Mesendoderm (in vitro differentiated cells): ENCODE results near the gene SLC2A10.

Experiments used
- DNase-seq: peaks from one replicate; pipeline ENCODE4 v3.0.0; 2013
- H2AK5ac ChIP-seq: 2 replicates; pipeline ENCODE4 v1.6.1; 2013; ENCODE audit warnings: low read length, inconsistent platforms
- H2BK120ac ChIP-seq: 2 replicates; pipeline ENCODE4 v1.6.1; 2013; ENCODE audit warnings: low read depth, mild to moderate bottlenecking, low read length, moderate library complexity, mixed read lengths
- H2BK15ac ChIP-seq: replicated peaks from 2 replicates; pipeline ENCODE4 v1.6.1; 2013; ENCODE audit warnings: low read depth, mild to moderate bottlenecking, moderate library complexity
- H2BK5ac ChIP-seq: 2 replicates; pipeline ENCODE4 v1.6.1; 2013; ENCODE audit warnings: low read length, inconsistent platforms
- H3K18ac ChIP-seq: 2 replicates; pipeline ENCODE4 v1.6.1; 2013; ENCODE audit warnings: mild to moderate bottlenecking, low read length, mixed read lengths
- H3K23ac ChIP-seq: one replicate; pipeline ENCODE4 v1.6.1; 2013; ENCODE audit warnings: low read length
- H3K27ac ChIP-seq: 2 replicates; pipeline ENCODE4 v1.5.1; 2013; ENCODE audit warnings: low read depth, mild to moderate bottlenecking, inconsistent platforms, low read length, moderate library complexity
- H3K27me3 ChIP-seq: 2 replicates; pipeline ENCODE4 v1.6.1; 2013; ENCODE audit warnings: low read length, control low read depth, mild to moderate bottlenecking, inconsistent platforms; ENCODE audit not compliant: insufficient read depth, poor library complexity
- H3K36me3 ChIP-seq: 2 replicates; pipeline ENCODE4 v1.6.1; 2013; ENCODE audit warnings: low read length, inconsistent platforms; ENCODE audit not compliant: control insufficient read depth, insufficient read depth
- H3K4ac ChIP-seq: one replicate; pipeline ENCODE4 v1.6.1; 2013; ENCODE audit warnings: low read depth, mild to moderate bottlenecking, low read length, moderate library complexity
- H3K4me1 ChIP-seq: 2 replicates; pipeline ENCODE4 v1.6.1; 2013; ENCODE audit warnings: low read depth, low read length, inconsistent platforms; ENCODE audit not compliant: control insufficient read depth
- H3K4me2 ChIP-seq: 2 replicates; pipeline ENCODE4 v1.6.1; 2013; ENCODE audit warnings: low read length
- H3K4me3 ChIP-seq: 2 replicates; pipeline ENCODE4 v1.5.1; 2013; ENCODE audit warnings: mild to moderate bottlenecking, low read length
- H3K56ac ChIP-seq: one replicate; pipeline ENCODE4 v1.6.1; 2013; ENCODE audit warnings: low read length
- H3K79me1 ChIP-seq: 2 replicates; pipeline ENCODE4 v1.6.1; 2013; ENCODE audit warnings: low read length, inconsistent platforms
- H3K79me2 ChIP-seq: 2 replicates; pipeline ENCODE4 v1.6.1; 2013; ENCODE audit warnings: mild to moderate bottlenecking, low read length; ENCODE audit not compliant: control insufficient read depth, insufficient read depth
- H3K9ac ChIP-seq: 2 replicates; pipeline ENCODE4 v1.6.1; 2013; ENCODE audit warnings: low read length, inconsistent platforms
- H4K5ac ChIP-seq: one replicate; pipeline ENCODE4 v1.6.1; 2013; ENCODE audit warnings: low read length
- H4K8ac ChIP-seq: one replicate; pipeline ENCODE4 v1.6.1; 2013; ENCODE audit warnings: low read depth, mild to moderate bottlenecking, control low read depth, low read length, moderate library complexity
- WGBS: extraction: QIAGEN DNeasy Blood & Tissue Kit; methylation state at CpG from one replicate; pipeline ENCODE4 v1.1.7; 2013; ENCODE audit warnings: low lambda C conversion rate, missing lambda C conversion rate; ENCODE audit not compliant: insufficient coverage; ENCODE audit errors: extremely low coverage; 5-methylcytosine and 5-hydroxymethylcytosine counted together

The SLC2A10 gene

DNA sequence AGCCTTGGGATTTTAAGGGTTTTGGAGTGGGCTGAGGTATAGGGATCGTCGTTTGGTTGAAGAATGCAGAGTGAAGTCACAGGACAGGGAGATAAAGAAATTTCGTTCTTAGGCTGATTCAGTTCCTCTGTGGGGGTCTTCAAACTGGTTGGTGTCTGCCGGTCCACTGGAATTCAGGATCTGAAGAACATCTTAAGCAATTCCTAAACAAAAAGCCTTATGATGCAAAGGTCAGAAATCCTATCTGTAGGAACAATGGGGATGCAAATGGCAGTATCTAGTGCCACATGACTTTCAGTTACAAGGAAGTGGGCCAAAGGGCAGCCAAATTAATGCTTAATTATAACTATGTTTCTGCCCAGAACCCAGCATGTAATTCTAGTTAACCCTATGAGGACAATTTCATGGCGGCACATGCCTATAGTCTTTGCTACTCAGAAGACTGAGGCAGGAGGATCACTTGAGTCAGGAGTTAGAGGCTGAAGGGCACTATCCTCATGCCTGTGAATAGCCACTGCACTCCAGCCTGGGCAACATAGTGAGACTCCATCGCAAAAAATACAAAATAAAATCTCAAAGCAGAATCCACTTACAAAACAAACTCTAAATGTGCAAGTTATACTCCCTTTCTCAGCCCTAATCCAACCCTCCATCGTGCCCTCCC lies 4.6 kb upstream of the SLC2A10 start:
- Histone ChIP-seq H3K36me3 (no peaks in the 10 kb centered on the region), H3K4me3 (no peak overlapping the region), H3K23ac (no peak overlapping the region), H3K9ac (no peak overlapping the region), H4K8ac (no peak overlapping the region), H3K18ac (no peak overlapping the region), H3K27me3 (no peaks in the 10 kb centered on the region), H3K4ac (no peak overlapping the region), H2BK5ac (no peak overlapping the region), H3K27ac (no peak overlapping the region), H2BK15ac (no peak overlapping the region), H3K4me2 (no peak overlapping the region), H4K5ac (no peak overlapping the region), H2BK120ac (no peak overlapping the region), H3K56ac (no peak overlapping the region), H3K79me2 (no peaks in the 10 kb centered on the region), H3K79me1 (no peaks in the 10 kb centered on the region), H2AK5ac (no peak overlapping the region), H3K4me1 (no peaks in the 10 kb centered on the region)
- DNase-seq, result peak; percentile 51
- WGBS, result no CpG with 5 or more reads among the region's 7 CpGs

DNA sequence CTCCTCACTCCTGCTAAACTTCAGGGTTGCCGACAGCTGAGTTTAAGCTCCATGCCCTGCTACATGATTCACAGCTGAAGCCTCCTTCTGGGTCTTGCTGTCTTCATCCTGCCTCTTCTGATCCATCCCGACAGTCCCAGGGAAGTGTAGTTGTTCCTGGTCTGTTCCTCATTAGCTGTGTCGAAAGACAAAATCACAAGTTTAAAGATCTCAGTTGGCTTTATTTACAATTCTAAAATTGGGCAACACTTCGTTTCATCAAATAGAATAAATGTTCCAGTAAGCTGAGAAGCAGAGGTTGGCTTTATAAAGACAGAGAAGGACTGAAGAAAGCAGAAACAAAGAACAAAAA lies 4.1 kb upstream of the SLC2A10 start:
- Histone ChIP-seq H3K4me2 (no peak overlapping the region), H3K36me3 (no peaks in the 10 kb centered on the region), H3K27ac (no peak overlapping the region), H4K8ac (no peak overlapping the region), H3K4me3 (no peak overlapping the region), H3K18ac (no peak overlapping the region), H3K79me2 (no peaks in the 10 kb centered on the region), H3K56ac (no peak overlapping the region), H3K27me3 (no peaks in the 10 kb centered on the region), H3K4ac (no peak overlapping the region), H2AK5ac (no peak overlapping the region), H2BK15ac (no peak overlapping the region), H3K9ac (no peak overlapping the region), H2BK120ac (no peak overlapping the region), H3K4me1 (no peaks in the 10 kb centered on the region), H2BK5ac (no peak overlapping the region), H3K79me1 (no peaks in the 10 kb centered on the region), H4K5ac (no peak overlapping the region), H3K23ac (no peak overlapping the region)
- no CpG with 5 or more reads among the region's 4 CpGs for WGBS
- DNase-seq, result no peak

DNA sequence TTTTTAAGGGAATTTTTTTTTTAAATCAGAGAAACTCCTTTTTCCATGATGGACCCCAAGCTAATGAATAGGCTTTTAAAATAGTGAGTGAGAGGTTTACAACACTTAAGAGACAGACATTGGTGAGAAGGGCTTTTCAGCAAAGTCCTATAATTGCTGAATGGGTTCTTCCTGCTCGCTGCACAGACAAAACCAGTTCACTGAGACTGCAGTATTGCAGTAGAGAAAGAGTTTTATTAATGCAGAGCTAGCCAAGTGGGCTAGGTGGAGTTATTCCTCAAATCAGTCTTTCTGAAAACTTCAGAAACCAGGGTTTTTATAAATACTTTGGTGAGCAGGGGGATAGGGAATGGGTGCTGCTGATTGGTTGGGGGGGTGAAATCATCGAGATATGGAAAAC lies 3.2 kb upstream of the SLC2A10 start:
- H3K27ac ChIP-seq, result no peak overlapping the region

DNA sequence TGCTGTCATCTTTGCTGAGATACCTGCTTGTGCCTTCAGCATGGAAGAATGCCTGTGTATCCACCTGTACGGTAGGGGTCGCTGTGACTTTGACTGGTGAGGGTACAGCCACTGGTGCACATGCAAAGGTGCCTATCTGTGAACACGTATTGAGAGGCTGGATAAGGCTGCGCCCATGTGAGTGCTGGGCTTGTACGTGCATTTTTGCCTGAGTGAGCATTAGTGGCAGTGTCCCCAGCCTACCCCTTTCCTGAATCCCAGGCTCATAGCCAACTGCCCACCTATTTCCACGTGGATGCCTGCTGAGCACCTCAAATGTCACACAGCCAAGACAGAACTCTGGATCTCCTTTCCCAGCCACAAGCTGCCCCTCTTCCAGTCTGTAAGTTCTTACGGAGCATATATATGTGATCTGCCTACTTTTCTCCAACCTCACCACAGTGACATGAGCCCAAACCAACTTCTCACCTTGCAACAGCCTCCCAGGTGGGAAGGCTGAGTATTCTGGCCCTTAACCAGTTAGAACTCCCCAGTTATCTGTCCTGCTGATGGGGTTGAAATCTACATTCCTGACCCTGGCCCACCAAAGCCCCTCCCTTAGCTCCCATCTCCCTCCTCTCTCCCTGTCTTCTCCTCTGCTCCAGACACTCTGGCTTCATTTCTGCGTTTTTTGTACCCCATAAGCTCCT lies 1.1 kb upstream of the SLC2A10 start:
- H3K4ac ChIP-seq, result no peak overlapping the region
- no peak overlapping the region for H4K5ac ChIP-seq
- no peaks in the 10 kb centered on the region for H3K4me1 ChIP-seq
- no peak overlapping the region for H3K4me3 ChIP-seq
- H3K79me1 ChIP-seq, result no peaks in the 10 kb centered on the region
- no peak overlapping the region for H3K4me2 ChIP-seq
- H3K79me2 ChIP-seq, result no peaks in the 10 kb centered on the region
- no peak overlapping the region for H4K8ac ChIP-seq
- H3K23ac ChIP-seq, result no peak overlapping the region
- H3K18ac ChIP-seq, result no peak overlapping the region
- no peak overlapping the region for H3K9ac ChIP-seq
- H3K56ac ChIP-seq, result no peak overlapping the region
- H3K27ac ChIP-seq, result no peak overlapping the region
- no peak overlapping the region for H2AK5ac ChIP-seq
- no peaks in the 10 kb centered on the region for H3K36me3 ChIP-seq
- peak; percentile 72 for DNase-seq
- H3K27me3 ChIP-seq, result no peaks in the 10 kb centered on the region
- WGBS, result no CpG with 5 or more reads among the region's 8 CpGs
- H2BK120ac ChIP-seq, result no peak overlapping the region
- H2BK5ac ChIP-seq, result no peak overlapping the region
- H2BK15ac ChIP-seq, result no peak overlapping the region

More for the DNA sequence above, 3.2 kb upstream of the SLC2A10 start:
- H3K56ac ChIP-seq, result no peak overlapping the region
- no peak overlapping the region for H2AK5ac ChIP-seq
- no peak overlapping the region for H2BK15ac ChIP-seq
- H3K4ac ChIP-seq, result no peak overlapping the region
- H3K79me2 ChIP-seq, result no peaks in the 10 kb centered on the region
- no peak overlapping the region for H3K4me2 ChIP-seq
- no peak overlapping the region for H4K5ac ChIP-seq
- no peak overlapping the region for H2BK120ac ChIP-seq
- WGBS, result no CpG with 5 or more reads among the region's 2 CpGs
- no peak overlapping the region for H3K9ac ChIP-seq
- H3K27me3 ChIP-seq, result no peaks in the 10 kb centered on the region
- H3K4me3 ChIP-seq, result no peak overlapping the region
- DNase-seq, result no peak
- no peaks in the 10 kb centered on the region for H3K79me1 ChIP-seq
- no peak overlapping the region for H3K18ac ChIP-seq
- no peak overlapping the region for H4K8ac ChIP-seq
- H3K23ac ChIP-seq, result no peak overlapping the region
- no peaks in the 10 kb centered on the region for H3K4me1 ChIP-seq
- no peak overlapping the region for H2BK5ac ChIP-seq
- no peaks in the 10 kb centered on the region for H3K36me3 ChIP-seq

DNA sequence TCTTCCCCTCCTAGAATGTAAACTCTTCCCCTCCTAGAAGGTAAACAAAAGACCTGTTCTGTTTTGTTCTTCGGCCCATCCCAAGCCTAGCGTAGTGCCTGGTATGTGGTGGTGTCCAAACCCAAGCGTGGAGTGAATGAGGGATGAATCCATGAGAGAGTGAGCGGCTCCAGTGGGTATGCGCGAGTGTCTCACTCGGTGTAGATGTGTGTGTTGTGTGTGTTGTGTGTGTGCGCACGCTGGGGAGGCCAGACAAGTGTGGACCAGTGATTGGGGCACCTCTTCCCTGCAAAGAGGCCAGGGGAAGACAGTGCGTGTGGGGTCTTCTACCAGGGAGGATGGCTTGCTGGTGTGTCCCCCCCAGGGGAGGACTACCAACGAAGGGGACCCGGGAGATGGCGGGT lies 392 bp upstream of the SLC2A10 start:
- Histone ChIP-seq H3K27ac (no peak overlapping the region), H3K4me3 (no peak overlapping the region), H3K56ac (peak overlapping the region; percentile 92), H4K8ac (no peak overlapping the region), H3K79me2 (no peaks in the 10 kb centered on the region), H3K27me3 (no peaks in the 10 kb centered on the region), H2AK5ac (no peak overlapping the region), H3K9ac (peak overlapping the region; percentile 90), H4K5ac (no peak overlapping the region), H3K4ac (peak overlapping the region; percentile 41), H2BK15ac (no peak overlapping the region), H3K4me1 (no peaks in the 10 kb centered on the region), H2BK5ac (no peak overlapping the region), H2BK120ac (no peak overlapping the region), H3K18ac (peak overlapping the region; percentile 95), H3K36me3 (no peaks in the 10 kb centered on the region), H3K23ac (peak overlapping the region; percentile 2), H3K4me2 (no peak overlapping the region), H3K79me1 (no peaks in the 10 kb centered on the region)
- no CpG with 5 or more reads among the region's 13 CpGs for WGBS
- no peak for DNase-seq
